GM12891 (cell line): ENCODE measurements around the gene CTDSP2.

Experiments
- POLR2A ChIP-seq: IDR thresholded peaks from 2 replicates; pipeline ENCODE4 v1.6.1; 2011; ENCODE audit warnings: low read depth, low read length, control low read depth
- TAF1 ChIP-seq: IDR thresholded peaks from 2 replicates; pipeline ENCODE4 v1.6.1; 2011; ENCODE audit warnings: low read depth, low read length, control low read depth

- TF ChIP-seq POLR2A (no peak), TAF1 (no peak)
Observed at GRCh38 chr12:57779736-57780135, 66.8 kb downstream of the CTDSP2 start.
